Measurements from ENCODE around the gene BRAT1.

- TF ChIP-seq CTCF (IDR thresholded peaks at IDR 0.05) (no peak), POLR2A (IDR thresholded peaks at IDR 0.05) (no peak)
These were observed 49.4 kb upstream of the BRAT1 start for GRCh38 chr7:2604608-2605174.
